ENCODE data around the gene C4BPA.

- TF ChIP-seq, protein P1, sequence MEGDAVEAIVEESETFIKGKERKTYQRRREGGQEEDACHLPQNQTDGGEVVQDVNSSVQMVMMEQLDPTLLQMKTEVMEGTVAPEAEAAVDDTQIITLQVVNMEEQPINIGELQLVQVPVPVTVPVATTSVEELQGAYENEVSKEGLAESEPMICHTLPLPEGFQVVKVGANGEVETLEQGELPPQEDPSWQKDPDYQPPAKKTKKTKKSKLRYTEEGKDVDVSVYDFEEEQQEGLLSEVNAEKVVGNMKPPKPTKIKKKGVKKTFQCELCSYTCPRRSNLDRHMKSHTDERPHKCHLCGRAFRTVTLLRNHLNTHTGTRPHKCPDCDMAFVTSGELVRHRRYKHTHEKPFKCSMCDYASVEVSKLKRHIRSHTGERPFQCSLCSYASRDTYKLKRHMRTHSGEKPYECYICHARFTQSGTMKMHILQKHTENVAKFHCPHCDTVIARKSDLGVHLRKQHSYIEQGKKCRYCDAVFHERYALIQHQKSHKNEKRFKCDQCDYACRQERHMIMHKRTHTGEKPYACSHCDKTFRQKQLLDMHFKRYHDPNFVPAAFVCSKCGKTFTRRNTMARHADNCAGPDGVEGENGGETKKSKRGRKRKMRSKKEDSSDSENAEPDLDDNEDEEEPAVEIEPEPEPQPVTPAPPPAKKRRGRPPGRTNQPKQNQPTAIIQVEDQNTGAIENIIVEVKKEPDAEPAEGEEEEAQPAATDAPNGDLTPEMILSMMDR (conservative IDR thresholded peaks at IDR 0.05 in 1 of 2, IDR thresholded peaks at IDR 0.05 in 1 of 2; ENCODE audit: extremely low read depth in 1 of 2, insufficient read depth in 1 of 2, low read depth in 1 of 2, low read length in 2 of 2), result no peak
- no peak for TF ChIP-seq EZH2 (IDR thresholded peaks at IDR 0.05; ENCODE audit: borderline replicate concordance, low read length)
These were observed 69.4 kb downstream of the C4BPA start for GRCh38 chr1:207173396-207173795.
